H9 (cell line): ENCODE measurements around the gene CACNA1H. TPM values are rescaled to one million over a fixed set of nuclear protein-coding genes. Genes with fewer than 3 reads are reported as not detected.

Source experiments
- DNase-seq: peaks from one replicate; pipeline ENCODE4 v3.0.0-alpha.2; 2017
- H2AFZ ChIP-seq: one replicate; pipeline ENCODE4 v1.6.1; 2013; ENCODE audit warnings: mild to moderate bottlenecking, low read length, control low read depth, moderate library complexity
- H2AK5ac ChIP-seq: 2 replicates; pipeline ENCODE4 v1.6.1; 2013; ENCODE audit warnings: low read length, control low read depth, mixed read lengths; ENCODE audit not compliant: insufficient read length
- H2BK120ac ChIP-seq: one replicate; pipeline ENCODE4 v1.6.1; 2013; ENCODE audit warnings: low read depth, mild to moderate bottlenecking, low read length, control low read depth, inconsistent platforms; ENCODE audit not compliant: poor library complexity, severe bottlenecking
- H2BK12ac ChIP-seq: 2 replicates; pipeline ENCODE4 v1.6.1; 2013; ENCODE audit warnings: low read length, control low read depth, mixed read lengths, low read depth; ENCODE audit not compliant: insufficient read length
- H2BK15ac ChIP-seq: 2 replicates; pipeline ENCODE4 v1.6.1; 2013; ENCODE audit warnings: low read depth, low read length, control low read depth
- H2BK20ac ChIP-seq: one replicate; pipeline ENCODE4 v1.6.1; 2013; ENCODE audit warnings: low read depth, mild to moderate bottlenecking, low read length, control low read depth, inconsistent platforms; ENCODE audit not compliant: poor library complexity, severe bottlenecking
- H2BK5ac ChIP-seq: 2 replicates; pipeline ENCODE4 v1.6.1; 2013; ENCODE audit warnings: low read length, control low read depth, mixed read lengths; ENCODE audit not compliant: insufficient read length
- H3K14ac ChIP-seq: 2 replicates; pipeline ENCODE4 v1.6.1; 2013; ENCODE audit warnings: low read length, control low read depth; ENCODE audit not compliant: insufficient read depth
- H3K18ac ChIP-seq: 2 replicates; pipeline ENCODE4 v1.6.1; 2013; ENCODE audit warnings: low read depth, mild to moderate bottlenecking, mixed read lengths, low read length, control low read depth; ENCODE audit not compliant: insufficient read length
- H3K23ac ChIP-seq: 2 replicates; pipeline ENCODE4 v1.6.1; 2013; ENCODE audit warnings: low read length, control low read depth, mixed read lengths, low read depth; ENCODE audit not compliant: insufficient read length
- H3K23me2 ChIP-seq: 2 replicates; pipeline ENCODE4 v1.6.1; 2013; ENCODE audit warnings: low read depth, mild to moderate bottlenecking, mixed read lengths, low read length, control low read depth; ENCODE audit not compliant: insufficient read length, poor library complexity, severe bottlenecking
- H3K27ac ChIP-seq: 2 replicates; pipeline ENCODE4 v1.5.1; 2013; ENCODE audit warnings: low read length, control low read depth, mixed read lengths, low read depth; ENCODE audit not compliant: insufficient read length
- H3K27me3 ChIP-seq: 2 replicates; pipeline ENCODE4 v1.6.1; 2013; ENCODE audit warnings: low read length, control low read depth, inconsistent platforms; ENCODE audit not compliant: insufficient read depth
- H3K4ac ChIP-seq: 2 replicates; pipeline ENCODE4 v1.6.1; 2013; ENCODE audit warnings: low read depth, mild to moderate bottlenecking, control low read depth, inconsistent platforms, low read length, moderate library complexity
- H3K4me1 ChIP-seq: 2 replicates; pipeline ENCODE4 v1.6.1; 2013; ENCODE audit warnings: low read length, control low read depth, inconsistent platforms; ENCODE audit not compliant: insufficient read depth
- H3K4me2 ChIP-seq: 2 replicates; pipeline ENCODE4 v1.6.1; 2013; ENCODE audit warnings: low read length, control low read depth, mixed read lengths; ENCODE audit not compliant: insufficient read length, insufficient read depth
- H3K56ac ChIP-seq: 2 replicates; pipeline ENCODE4 v1.6.1; 2013; ENCODE audit warnings: low read depth, mild to moderate bottlenecking, mixed read lengths, low read length, control low read depth; ENCODE audit not compliant: insufficient read length
- H3K79me1 ChIP-seq: 2 replicates; pipeline ENCODE4 v1.6.1; 2013; ENCODE audit warnings: low read depth, mild to moderate bottlenecking, moderate library complexity, low read length, control low read depth, inconsistent platforms; ENCODE audit not compliant: insufficient read depth, poor library complexity, severe bottlenecking
- H3K79me2 ChIP-seq: 2 replicates; pipeline ENCODE4 v1.6.1; 2013; ENCODE audit warnings: low read length, control low read depth, inconsistent platforms; ENCODE audit not compliant: insufficient read depth
- H3K9ac ChIP-seq: 2 replicates; pipeline ENCODE4 v1.6.1; 2013; ENCODE audit warnings: low read length, control low read depth, mixed read lengths; ENCODE audit not compliant: insufficient read length; ENCODE audit errors: extremely low read depth
- H3K9me3 ChIP-seq: one replicate; pipeline ENCODE4 v1.6.1; 2013; ENCODE audit warnings: low read depth, low read length, inconsistent platforms; ENCODE audit not compliant: control insufficient read depth
- H3T11ph ChIP-seq: one replicate; pipeline ENCODE4 v1.6.1; 2013; ENCODE audit warnings: mild to moderate bottlenecking, low read length, control low read depth, inconsistent platforms
- H4K20me1 ChIP-seq: one replicate; pipeline ENCODE4 v1.6.1; 2013; ENCODE audit not compliant: control insufficient read depth, insufficient read length, insufficient read depth
- H4K5ac ChIP-seq: 2 replicates; pipeline ENCODE4 v1.6.1; 2013; ENCODE audit warnings: low read depth, mild to moderate bottlenecking, mixed read lengths, low read length, control low read depth; ENCODE audit not compliant: insufficient read length
- H4K8ac ChIP-seq: replicated peaks from 2 replicates; pipeline ENCODE4 v1.6.1; 2013; ENCODE audit warnings: low read length, control low read depth, mixed read lengths, low read depth; ENCODE audit not compliant: insufficient read length
- H4K91ac ChIP-seq: 2 replicates; pipeline ENCODE4 v1.6.1; 2013; ENCODE audit warnings: low read depth, mild to moderate bottlenecking, moderate library complexity, mixed read lengths, low read length, control low read depth; ENCODE audit not compliant: insufficient read length
- H3K27ac Mint-ChIP-seq, 3 experiments: 2 replicates in 2 of 3; 3 replicates in 1 of 3; pipeline ENCODE4 v1.8.0; 2020 to 2021; ENCODE audit warnings: mixed read lengths in 3 of 3, mild to moderate bottlenecking in 1 of 3, moderate library complexity in 1 of 3
- H3K27me3 Mint-ChIP-seq: 2 replicates; pipeline ENCODE4 v1.8.0; 2021; ENCODE audit warnings: low read depth, mild to moderate bottlenecking, moderate library complexity, mixed read lengths
- H3K36me3 Mint-ChIP-seq, 3 experiments: 2 replicates in 2 of 3; 3 replicates in 1 of 3; pipeline ENCODE4 v1.8.0; 2020 to 2021; ENCODE audit warnings: low read depth in 3 of 3, mixed read lengths in 3 of 3; ENCODE audit not compliant: insufficient read depth in 1 of 3
- H3K4me1 Mint-ChIP-seq, 2 experiments: 2 replicates each; pipeline ENCODE4 v1.8.0; 2020; ENCODE audit warnings: mixed read lengths in 2 of 2
- H3K4me3 Mint-ChIP-seq, 2 experiments: 2 replicates in 1 of 2; 3 replicates in 1 of 2; pipeline ENCODE4 v1.8.0; 2020 to 2021; ENCODE audit warnings: mild to moderate bottlenecking in 2 of 2, mixed read lengths in 2 of 2, moderate library complexity in 1 of 2
- H3K9me3 Mint-ChIP-seq, 2 experiments: 2 replicates in 1 of 2; 3 replicates in 1 of 2; pipeline ENCODE4 v1.8.0; 2020; ENCODE audit warnings: mild to moderate bottlenecking in 2 of 2, mixed read lengths in 2 of 2, moderate library complexity in 1 of 2
- WGBS: extraction: QIAGEN DNeasy Blood & Tissue Kit; methylation state at CpG from one replicate; pipeline ENCODE4 v1.1.7; 2013; ENCODE audit warnings: missing lambda C conversion rate, low lambda C conversion rate, mixed read lengths; ENCODE audit not compliant: insufficient read length; ENCODE audit errors: extremely low coverage; 5-methylcytosine and 5-hydroxymethylcytosine counted together
- total RNA-seq: library from RNA; stranded (reverse); gene quantifications from 2 replicates; pipeline ENCODE4 v1.2.1, GENCODE V29; 2021
- TF ChIP-seq, protein P1 (sequence below): fragments of 200-600 bp; sonication (generic); conservative IDR thresholded peaks from 3 replicates; pipeline ENCODE4 v1.8.0; 2021; ENCODE audit warnings: antibody characterized with exemption, mild to moderate bottlenecking

The CACNA1H gene
- total RNA-seq, 1 experiment from 2014 or later: 43.3 TPM

DNA sequence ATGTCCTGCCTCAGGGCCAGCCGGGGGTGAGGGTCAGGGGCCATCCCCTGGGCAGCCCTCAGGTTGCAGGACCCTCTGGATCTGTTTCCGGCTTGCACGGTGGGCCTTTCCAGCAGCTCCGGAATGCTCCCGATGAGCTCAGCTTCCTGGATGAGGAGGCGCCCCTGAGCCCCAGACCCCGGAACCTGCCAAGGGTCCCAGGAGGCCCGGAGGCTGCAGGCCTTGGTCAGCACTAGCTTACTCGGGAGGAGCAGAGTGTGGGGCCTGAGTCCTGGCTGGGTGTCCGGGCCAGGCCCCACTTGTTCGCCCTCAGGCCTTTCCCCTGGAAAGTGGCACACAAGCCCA is 49.3 kb upstream of the CACNA1H start:
- no peak overlapping the region for H3T11ph ChIP-seq
- no peak overlapping the region for H3K18ac ChIP-seq
- Mint-ChIP-seq H3K27me3 (peaks cover 16% of the 10 kb centered on the region), H3K9me3 (no peaks in the 10 kb centered on the region; a peak in 1 of 5 replicates), H3K36me3 (no peaks in the 10 kb centered on the region), H3K4me1 (peaks cover 0 to 10% of the 10 kb centered on the region in 2 experiments; a peak in 2 of 4 replicates), H3K4me3 (no peak overlapping the region; a peak in 1 of 5 replicates), H3K27ac (no peak overlapping the region)
- H3K4ac ChIP-seq: no peak overlapping the region
- TF ChIP-seq, protein P1, sequence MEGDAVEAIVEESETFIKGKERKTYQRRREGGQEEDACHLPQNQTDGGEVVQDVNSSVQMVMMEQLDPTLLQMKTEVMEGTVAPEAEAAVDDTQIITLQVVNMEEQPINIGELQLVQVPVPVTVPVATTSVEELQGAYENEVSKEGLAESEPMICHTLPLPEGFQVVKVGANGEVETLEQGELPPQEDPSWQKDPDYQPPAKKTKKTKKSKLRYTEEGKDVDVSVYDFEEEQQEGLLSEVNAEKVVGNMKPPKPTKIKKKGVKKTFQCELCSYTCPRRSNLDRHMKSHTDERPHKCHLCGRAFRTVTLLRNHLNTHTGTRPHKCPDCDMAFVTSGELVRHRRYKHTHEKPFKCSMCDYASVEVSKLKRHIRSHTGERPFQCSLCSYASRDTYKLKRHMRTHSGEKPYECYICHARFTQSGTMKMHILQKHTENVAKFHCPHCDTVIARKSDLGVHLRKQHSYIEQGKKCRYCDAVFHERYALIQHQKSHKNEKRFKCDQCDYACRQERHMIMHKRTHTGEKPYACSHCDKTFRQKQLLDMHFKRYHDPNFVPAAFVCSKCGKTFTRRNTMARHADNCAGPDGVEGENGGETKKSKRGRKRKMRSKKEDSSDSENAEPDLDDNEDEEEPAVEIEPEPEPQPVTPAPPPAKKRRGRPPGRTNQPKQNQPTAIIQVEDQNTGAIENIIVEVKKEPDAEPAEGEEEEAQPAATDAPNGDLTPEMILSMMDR: no peak
- WGBS: no CpG with 5 or more reads among the region's 11 CpGs
- H2AFZ ChIP-seq: no peak overlapping the region
- H2BK12ac ChIP-seq: no peak overlapping the region
- no peak overlapping the region for H4K5ac ChIP-seq
- H2AK5ac ChIP-seq: no peak overlapping the region
- H3K14ac ChIP-seq: no peak overlapping the region
- no peak overlapping the region for H3K27ac ChIP-seq
- H2BK120ac ChIP-seq: no peak overlapping the region
- no peak overlapping the region for H3K23ac ChIP-seq
- H3K27me3 ChIP-seq: no peaks in the 10 kb centered on the region
- no peaks in the 10 kb centered on the region for H3K79me2 ChIP-seq
- no peak overlapping the region for H4K91ac ChIP-seq
- no peak overlapping the region for H3K4me2 ChIP-seq
- no peak overlapping the region for H2BK15ac ChIP-seq
- no peak overlapping the region for H2BK5ac ChIP-seq
- no peak overlapping the region for H2BK20ac ChIP-seq
- DNase-seq: no peak
- no peak overlapping the region for H3K9ac ChIP-seq
- H4K20me1 ChIP-seq: no peaks in the 10 kb centered on the region
- H4K8ac ChIP-seq: no peak overlapping the region
- no peaks in the 10 kb centered on the region for H3K79me1 ChIP-seq
- no peak overlapping the region for H3K56ac ChIP-seq
- H3K4me1 ChIP-seq: no peaks in the 10 kb centered on the region
- no peaks in the 10 kb centered on the region for H3K9me3 ChIP-seq
- H3K23me2 ChIP-seq: peaks cover 4% of the 10 kb centered on the region
